Adrenal gland (tissue), 5 donors: ENCODE measurements around the gene CCDC6.

ENCODE experiments used
- CTCF ChIP-seq, 6 experiments: fragments of 450-650 bp in 4 of 6; fragments of 200-600 bp in 2 of 6; sonication (generic) in 1 of 6; IDR thresholded peaks; 1 replicate in 5 of 6; 2 replicates in 1 of 6; pipeline versions ENCODE4 v1.5.1 to v1.8.0; 2016 to 2021; ENCODE audit warnings: antibody characterized with exemption in 6 of 6, mild to moderate bottlenecking in 2 of 6, moderate library complexity in 1 of 6
- POLR2A ChIP-seq, 2 donors: fragments of 450-650 bp; IDR thresholded peaks; one replicate each; pipeline ENCODE4 v1.6.1; 2017; ENCODE audit warnings: antibody characterized with exemption in 2 of 2, mild to moderate bottlenecking in 2 of 2, moderate library complexity in 1 of 2
- donor health status: DM: no; HTN: no; CAD: no.

- TF ChIP-seq CTCF (IDR thresholded peaks at IDR 0.05): no peak
- no peak for TF ChIP-seq POLR2A (IDR thresholded peaks at IDR 0.05)
These were observed 124.8 kb downstream of the CCDC6 start for GRCh38 chr10:59781511-59781910.
